Heart left ventricle (tissue), 13 donors: Measurements from ENCODE around the gene EID1.

Source experiments
- POLR2A ChIP-seq, 2 donors: fragments of 450-650 bp; IDR thresholded peaks; one replicate each; pipeline ENCODE4 v1.6.1; 2017; ENCODE audit warnings: antibody characterized with exemption in 2 of 2, mild to moderate bottlenecking in 2 of 2, moderate library complexity in 2 of 2
- TF ChIP-seq, protein P1 (sequence below), 12 donors: fragments of 200-600 bp; sonication (generic) in 4 of 12; IDR thresholded peaks; one replicate each; pipeline versions ENCODE4 v1.5.0 to v1.8.0; 2018 to 2022; ENCODE audit warnings: antibody characterized with exemption in 12 of 12, mild to moderate bottlenecking in 5 of 12
- donor health status: ischemic (EF 13 %, LVEDD 7.1; RV severe dilation, severe dysfunction).
- donor health status: DM: no; HTN: yes; CAD: no.
- donor health status: DM: no; HTN: no; CAD: no.
- donor health status: ischemic (EF 25% LVEDD 6.9; RV normal size, moderate dysfunction).
- donor health status: ischemic (EF 25% LVEDD 5.7; RV mildly dilated, moderate dysfunction).
- donor health status: ischemic (EF 35%, LVEDD 5.7; RV mildly dilated, moderate dysfunction).
- donor health status: nonischemic (EF 11% LVEDD 7.7; RV severe dilation, severe dysfunction).
- donor health status: DM: yes; HTN: yes; CAD: no.
- donor health status: PGD.
- donor health status: ischemic (EF 29% LVEDD 5.4; RV normal size, mild dysfunction).
- donor health status: nonischemic (EF 23%, LVEDD 6.1; RV moderate dilation, normal function).

DNA sequence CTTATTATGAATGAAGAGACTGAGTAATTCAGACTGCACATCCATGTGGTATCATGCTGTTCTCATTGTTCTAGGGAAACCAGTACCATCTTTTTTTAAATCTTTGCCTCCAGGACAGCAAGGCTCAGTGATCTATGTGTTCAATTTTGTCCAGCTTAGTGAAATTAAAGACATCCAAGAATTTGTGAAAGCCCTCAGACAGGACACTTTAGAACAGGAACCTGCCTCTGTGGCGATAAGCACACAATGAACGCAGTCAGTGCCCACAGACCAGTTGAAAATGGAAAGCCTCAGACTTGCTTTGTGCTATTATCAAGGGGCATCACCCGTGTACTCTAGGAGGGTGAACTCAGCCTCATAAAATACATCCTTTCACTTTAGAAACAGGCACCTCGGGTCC is 20.1 kb downstream of the EID1 start:
- TF ChIP-seq, protein P1, sequence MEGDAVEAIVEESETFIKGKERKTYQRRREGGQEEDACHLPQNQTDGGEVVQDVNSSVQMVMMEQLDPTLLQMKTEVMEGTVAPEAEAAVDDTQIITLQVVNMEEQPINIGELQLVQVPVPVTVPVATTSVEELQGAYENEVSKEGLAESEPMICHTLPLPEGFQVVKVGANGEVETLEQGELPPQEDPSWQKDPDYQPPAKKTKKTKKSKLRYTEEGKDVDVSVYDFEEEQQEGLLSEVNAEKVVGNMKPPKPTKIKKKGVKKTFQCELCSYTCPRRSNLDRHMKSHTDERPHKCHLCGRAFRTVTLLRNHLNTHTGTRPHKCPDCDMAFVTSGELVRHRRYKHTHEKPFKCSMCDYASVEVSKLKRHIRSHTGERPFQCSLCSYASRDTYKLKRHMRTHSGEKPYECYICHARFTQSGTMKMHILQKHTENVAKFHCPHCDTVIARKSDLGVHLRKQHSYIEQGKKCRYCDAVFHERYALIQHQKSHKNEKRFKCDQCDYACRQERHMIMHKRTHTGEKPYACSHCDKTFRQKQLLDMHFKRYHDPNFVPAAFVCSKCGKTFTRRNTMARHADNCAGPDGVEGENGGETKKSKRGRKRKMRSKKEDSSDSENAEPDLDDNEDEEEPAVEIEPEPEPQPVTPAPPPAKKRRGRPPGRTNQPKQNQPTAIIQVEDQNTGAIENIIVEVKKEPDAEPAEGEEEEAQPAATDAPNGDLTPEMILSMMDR (IDR thresholded peaks at IDR 0.05) = no peak
- no peak for TF ChIP-seq POLR2A (IDR thresholded peaks at IDR 0.05)
